Ishikawa (cell line): ENCODE results near the gene CACNA1H.

ENCODE experiments used
- CEBPB ChIP-seq: IDR thresholded peaks from 2 replicates; pipeline ENCODE4 v1.6.1; 2012
- CREB1 ChIP-seq: IDR thresholded peaks from 2 replicates; pipeline ENCODE4 v1.6.1; 2012; ENCODE audit warnings: low read depth
- NFIC ChIP-seq: IDR thresholded peaks from 2 replicates; pipeline ENCODE4 v1.6.1; 2012
- RAD21 ChIP-seq: IDR thresholded peaks from 2 replicates; pipeline ENCODE4 v1.6.1; 2012; ENCODE audit warnings: low read depth
- TF ChIP-seq, protein P1 (sequence below): IDR thresholded peaks from 2 replicates; pipeline ENCODE4 v1.6.1; 2012; ENCODE audit warnings: low read depth, mild to moderate bottlenecking
- TF ChIP-seq, protein P2 (sequence below): IDR thresholded peaks from 2 replicates; pipeline ENCODE4 v1.6.1; 2012
- TF ChIP-seq, protein P3 (sequence below): IDR thresholded peaks from 2 replicates; pipeline ENCODE4 v1.6.1; 2012

- TF ChIP-seq, protein P1, sequence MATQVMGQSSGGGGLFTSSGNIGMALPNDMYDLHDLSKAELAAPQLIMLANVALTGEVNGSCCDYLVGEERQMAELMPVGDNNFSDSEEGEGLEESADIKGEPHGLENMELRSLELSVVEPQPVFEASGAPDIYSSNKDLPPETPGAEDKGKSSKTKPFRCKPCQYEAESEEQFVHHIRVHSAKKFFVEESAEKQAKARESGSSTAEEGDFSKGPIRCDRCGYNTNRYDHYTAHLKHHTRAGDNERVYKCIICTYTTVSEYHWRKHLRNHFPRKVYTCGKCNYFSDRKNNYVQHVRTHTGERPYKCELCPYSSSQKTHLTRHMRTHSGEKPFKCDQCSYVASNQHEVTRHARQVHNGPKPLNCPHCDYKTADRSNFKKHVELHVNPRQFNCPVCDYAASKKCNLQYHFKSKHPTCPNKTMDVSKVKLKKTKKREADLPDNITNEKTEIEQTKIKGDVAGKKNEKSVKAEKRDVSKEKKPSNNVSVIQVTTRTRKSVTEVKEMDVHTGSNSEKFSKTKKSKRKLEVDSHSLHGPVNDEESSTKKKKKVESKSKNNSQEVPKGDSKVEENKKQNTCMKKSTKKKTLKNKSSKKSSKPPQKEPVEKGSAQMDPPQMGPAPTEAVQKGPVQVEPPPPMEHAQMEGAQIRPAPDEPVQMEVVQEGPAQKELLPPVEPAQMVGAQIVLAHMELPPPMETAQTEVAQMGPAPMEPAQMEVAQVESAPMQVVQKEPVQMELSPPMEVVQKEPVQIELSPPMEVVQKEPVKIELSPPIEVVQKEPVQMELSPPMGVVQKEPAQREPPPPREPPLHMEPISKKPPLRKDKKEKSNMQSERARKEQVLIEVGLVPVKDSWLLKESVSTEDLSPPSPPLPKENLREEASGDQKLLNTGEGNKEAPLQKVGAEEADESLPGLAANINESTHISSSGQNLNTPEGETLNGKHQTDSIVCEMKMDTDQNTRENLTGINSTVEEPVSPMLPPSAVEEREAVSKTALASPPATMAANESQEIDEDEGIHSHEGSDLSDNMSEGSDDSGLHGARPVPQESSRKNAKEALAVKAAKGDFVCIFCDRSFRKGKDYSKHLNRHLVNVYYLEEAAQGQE: no peak
- TF ChIP-seq CEBPB (no peak), NFIC (no peak), RAD21 (no peak), CREB1 (no peak)
- TF ChIP-seq, protein P2, sequence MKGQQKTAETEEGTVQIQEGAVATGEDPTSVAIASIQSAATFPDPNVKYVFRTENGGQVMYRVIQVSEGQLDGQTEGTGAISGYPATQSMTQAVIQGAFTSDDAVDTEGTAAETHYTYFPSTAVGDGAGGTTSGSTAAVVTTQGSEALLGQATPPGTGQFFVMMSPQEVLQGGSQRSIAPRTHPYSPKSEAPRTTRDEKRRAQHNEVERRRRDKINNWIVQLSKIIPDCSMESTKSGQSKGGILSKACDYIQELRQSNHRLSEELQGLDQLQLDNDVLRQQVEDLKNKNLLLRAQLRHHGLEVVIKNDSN: no peak
- TF ChIP-seq, protein P3, sequence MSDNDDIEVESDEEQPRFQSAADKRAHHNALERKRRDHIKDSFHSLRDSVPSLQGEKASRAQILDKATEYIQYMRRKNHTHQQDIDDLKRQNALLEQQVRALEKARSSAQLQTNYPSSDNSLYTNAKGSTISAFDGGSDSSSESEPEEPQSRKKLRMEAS: no peak
Measured at GRCh38 chr16:1244881-1245280, 92.0 kb downstream of the CACNA1H start.
